Bronchial epithelial cell (primary cell): ENCODE measurements around the gene CD302. TPM values are rescaled to one million over a fixed set of nuclear protein-coding genes. Genes with fewer than 3 reads are reported as not detected.

Experiments used
- DNase-seq: peaks from one replicate; pipeline ENCODE4 v3.0.0-alpha.2; 2010; ENCODE audit warnings: low read depth
- FAIRE-seq: peaks from 2 replicates; lab custom pipeline; 2011; peaks lifted over from hg19 to GRCh38; lab: Jason Lieb, UNC
- H3K27me3 ChIP-seq: 2 replicates; pipeline ENCODE4 v1.5.1; 2011; ENCODE audit warnings: low read length; ENCODE audit not compliant: control insufficient read depth, insufficient read depth
- H3K36me3 ChIP-seq: 2 replicates; pipeline ENCODE4 v1.5.1; 2011; ENCODE audit warnings: low read length; ENCODE audit not compliant: control insufficient read depth, insufficient read depth
- H3K4me3 ChIP-seq: 2 replicates; pipeline ENCODE4 v1.5.1; 2011; ENCODE audit warnings: mild to moderate bottlenecking, low read depth, low read length, control low read depth
- CTCF ChIP-seq: IDR thresholded peaks from 2 replicates; pipeline ENCODE4 v1.5.1; 2011; ENCODE audit warnings: mild to moderate bottlenecking, moderate library complexity, low read length, control low read depth, inconsistent platforms; ENCODE audit not compliant: insufficient read depth, severe bottlenecking
- total RNA-seq: library from RNA; depleted of rRNA; stranded (reverse); fragments of >200 nt; gene quantifications from 2 replicates; pipeline ENCODE4 v1.2.1, GENCODE V29; 2014

The CD302 gene
- total RNA-seq, 1 donor from 2014 or later, result 0.26 TPM

GRCh38 chr2:159799833-159800232 lies 1.8 kb upstream of the CD302 start:
- no peak for FAIRE-seq
- no peaks in the 10 kb centered on the region for H3K36me3 ChIP-seq
- no peak for TF ChIP-seq CTCF
- H3K27me3 ChIP-seq, result peaks cover 1% of the 10 kb centered on the region
- no peak overlapping the region for H3K4me3 ChIP-seq
- no peak for DNase-seq

- no peak for FAIRE-seq
- Histone ChIP-seq H3K36me3 (no peaks in the 10 kb centered on the region), H3K27me3 (peaks cover 1% of the 10 kb centered on the region)
Measured at GRCh38 chr2:159798376-159798725, 343 bp upstream of the CD302 start.

DNA sequence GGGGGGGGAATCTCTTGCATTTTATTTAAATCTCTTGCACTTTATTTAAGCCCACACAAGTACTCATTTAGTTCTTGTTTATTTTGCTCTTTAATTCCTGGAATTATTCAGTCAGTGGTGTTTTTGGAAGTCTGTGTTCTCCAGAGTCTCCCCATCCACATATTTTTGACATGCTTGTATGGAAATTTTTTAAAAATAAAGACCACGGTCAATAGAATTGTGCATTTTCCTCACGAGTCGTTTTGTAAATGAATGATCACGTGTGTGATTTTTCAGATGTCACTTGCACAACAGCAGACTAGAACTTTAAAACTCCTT lies 824 bp downstream of the CD302 start:
- TF ChIP-seq CTCF, result no peak
- H3K27me3 ChIP-seq, result peaks cover 1% of the 10 kb centered on the region
- no peak for DNase-seq
- H3K4me3 ChIP-seq, result peak overlapping the region; percentile 74
- no peak for FAIRE-seq
- H3K36me3 ChIP-seq, result no peaks in the 10 kb centered on the region

More at GRCh38 chr2:159798376-159798725, 343 bp upstream of the CD302 start:
- H3K4me3 ChIP-seq, result peak overlapping the region; percentile 74
- DNase-seq, result no peak
- TF ChIP-seq CTCF, result no peak

GRCh38 chr2:159795841-159796690 lies 1.9 kb downstream of the CD302 start:
- DNase-seq (no peak), FAIRE-seq (no peak)
- TF ChIP-seq CTCF, result no peak
- Histone ChIP-seq H3K4me3 (no peak overlapping the region), H3K27me3 (peaks cover 1% of the 10 kb centered on the region), H3K36me3 (no peaks in the 10 kb centered on the region)

DNA sequence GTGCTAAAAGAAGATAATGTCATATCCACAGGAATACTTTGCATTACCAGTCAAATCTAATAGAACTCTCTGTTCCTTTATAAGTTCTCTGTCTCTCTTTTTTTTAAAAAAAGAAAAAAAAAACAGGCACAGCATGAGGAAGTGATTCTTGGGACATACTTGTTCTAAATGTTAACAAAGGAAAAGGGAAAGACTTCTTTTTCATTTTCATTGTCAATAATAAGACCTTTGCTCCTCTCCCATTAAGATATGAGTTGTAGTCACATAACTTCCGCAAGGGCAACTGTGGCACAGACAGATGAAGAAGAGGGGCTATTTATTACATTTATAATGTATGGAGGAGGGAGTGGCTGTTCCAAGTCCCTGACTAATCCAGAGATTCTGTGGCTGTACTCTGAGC lies 4.7 kb downstream of the CD302 start:
- no peaks in the 10 kb centered on the region for H3K36me3 ChIP-seq
- DNase-seq (no peak), FAIRE-seq (no peak)
- H3K27me3 ChIP-seq, result peaks cover 1% of the 10 kb centered on the region
- H3K4me3 ChIP-seq, result no peak overlapping the region
- TF ChIP-seq CTCF, result no peak

GRCh38 chr2:159792599-159792998 lies 5.4 kb downstream of the CD302 start:
- DNase-seq (no peak), FAIRE-seq (no peak)
- Histone ChIP-seq H3K36me3 (no peaks in the 10 kb centered on the region), H3K27me3 (peaks cover 1% of the 10 kb centered on the region), H3K4me3 (no peak overlapping the region)
- TF ChIP-seq CTCF, result no peak
